Jurkat, Clone E6-1 (cell line): ENCODE data around the gene HMSD.

Source experiments
- DNase-seq: peaks from one replicate; pipeline ENCODE4 v3.0.0-alpha.2; 2011; ENCODE audit warnings: low read depth, low spot score
- H3K4me3 ChIP-seq: 2 replicates; pipeline ENCODE4 v1.5.1; 2011; ENCODE audit warnings: mild to moderate bottlenecking, low read length, control low read depth, moderate library complexity

Gene HMSD

GRCh38 chr18:63951302-63951705 is 2.2 kb downstream of the HMSD start:
- H3K4me3 ChIP-seq = no peak overlapping the region
- no peak for DNase-seq

GRCh38 chr18:63953811-63954210 is 4.7 kb downstream of the HMSD start:
- no peak overlapping the region for H3K4me3 ChIP-seq
- no peak for DNase-seq

DNA sequence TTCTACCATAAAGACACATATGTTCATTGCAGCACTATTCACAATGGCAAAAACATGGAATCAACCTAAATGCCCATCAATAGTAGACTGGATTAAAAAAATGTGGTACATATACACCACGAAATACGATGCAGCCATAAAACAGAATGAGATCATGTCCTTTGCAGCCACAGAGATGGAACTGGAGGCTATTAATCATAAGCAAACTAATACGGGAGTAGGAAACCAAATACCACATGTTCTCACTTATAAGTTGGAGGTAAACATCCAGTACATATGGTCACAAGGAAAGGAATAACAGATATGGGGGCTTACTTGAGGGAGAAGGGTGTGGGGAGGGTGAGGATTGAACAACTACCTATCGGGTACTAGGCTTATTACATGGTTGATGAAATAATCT is 7.7 kb downstream of the HMSD start:
- H3K4me3 ChIP-seq = no peak overlapping the region
- no peak for DNase-seq

- no peak for DNase-seq
- no peak overlapping the region for H3K4me3 ChIP-seq
Observed at GRCh38 chr18:63960891-63961290, 11.8 kb downstream of the HMSD start.

DNA sequence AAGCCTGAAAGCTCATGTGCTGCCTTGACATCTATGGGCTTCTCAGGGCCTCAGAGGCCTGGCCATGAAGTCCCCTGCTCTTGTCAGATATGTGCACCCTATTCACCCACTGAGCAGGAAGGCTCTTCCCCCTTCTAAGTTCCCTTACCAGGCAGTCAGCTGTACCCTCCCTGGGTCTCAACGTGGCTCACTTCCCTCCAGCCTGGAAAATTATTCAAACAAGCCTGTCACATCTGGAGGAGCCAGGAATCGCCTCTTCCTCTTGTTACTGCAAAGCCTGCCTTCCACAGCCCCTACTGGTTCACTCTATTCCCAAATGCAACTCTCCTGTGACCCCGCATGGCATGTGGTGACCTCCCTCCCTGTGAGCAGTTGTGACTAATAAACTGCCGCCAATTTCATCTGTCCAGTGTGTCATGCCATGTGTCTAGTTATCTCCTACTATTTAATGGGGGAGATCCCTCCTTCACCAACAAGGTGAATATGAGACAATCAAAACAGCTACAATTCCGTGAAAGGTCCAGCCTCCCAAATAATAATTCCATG is 12.4 kb downstream of the HMSD start:
- DNase-seq = no peak
- no peak overlapping the region for H3K4me3 ChIP-seq

- H3K4me3 ChIP-seq = no peak overlapping the region
- no peak for DNase-seq
Observed at GRCh38 chr18:63962137-63962536, 13.0 kb downstream of the HMSD start.

GRCh38 chr18:63963615-63964256 is 14.6 kb downstream of the HMSD start:
- no peak overlapping the region for H3K4me3 ChIP-seq
- peak; percentile 72 for DNase-seq

DNA sequence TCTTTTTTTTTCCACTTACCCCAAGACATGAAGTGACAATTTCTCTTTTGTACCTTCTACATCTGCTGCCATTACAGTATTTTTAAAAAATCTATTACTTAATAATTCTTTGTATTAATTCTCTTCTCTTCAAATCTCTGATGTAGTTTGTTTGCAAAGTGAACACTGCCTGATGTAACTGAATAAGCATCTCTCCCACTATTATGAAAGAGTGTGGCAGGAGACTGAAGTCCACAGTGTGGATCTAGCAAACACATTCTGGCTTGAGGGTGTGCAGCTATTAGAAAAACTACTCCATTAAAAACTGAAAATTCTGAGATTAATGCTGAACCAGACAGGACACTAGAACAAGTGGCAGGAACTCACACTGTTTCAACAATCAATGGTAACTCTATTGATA is 15.8 kb downstream of the HMSD start:
- H3K4me3 ChIP-seq = no peak overlapping the region
- no peak for DNase-seq

GRCh38 chr18:63965716-63966330 is 16.7 kb downstream of the HMSD start:
- no peak overlapping the region for H3K4me3 ChIP-seq
- no peak for DNase-seq

DNA sequence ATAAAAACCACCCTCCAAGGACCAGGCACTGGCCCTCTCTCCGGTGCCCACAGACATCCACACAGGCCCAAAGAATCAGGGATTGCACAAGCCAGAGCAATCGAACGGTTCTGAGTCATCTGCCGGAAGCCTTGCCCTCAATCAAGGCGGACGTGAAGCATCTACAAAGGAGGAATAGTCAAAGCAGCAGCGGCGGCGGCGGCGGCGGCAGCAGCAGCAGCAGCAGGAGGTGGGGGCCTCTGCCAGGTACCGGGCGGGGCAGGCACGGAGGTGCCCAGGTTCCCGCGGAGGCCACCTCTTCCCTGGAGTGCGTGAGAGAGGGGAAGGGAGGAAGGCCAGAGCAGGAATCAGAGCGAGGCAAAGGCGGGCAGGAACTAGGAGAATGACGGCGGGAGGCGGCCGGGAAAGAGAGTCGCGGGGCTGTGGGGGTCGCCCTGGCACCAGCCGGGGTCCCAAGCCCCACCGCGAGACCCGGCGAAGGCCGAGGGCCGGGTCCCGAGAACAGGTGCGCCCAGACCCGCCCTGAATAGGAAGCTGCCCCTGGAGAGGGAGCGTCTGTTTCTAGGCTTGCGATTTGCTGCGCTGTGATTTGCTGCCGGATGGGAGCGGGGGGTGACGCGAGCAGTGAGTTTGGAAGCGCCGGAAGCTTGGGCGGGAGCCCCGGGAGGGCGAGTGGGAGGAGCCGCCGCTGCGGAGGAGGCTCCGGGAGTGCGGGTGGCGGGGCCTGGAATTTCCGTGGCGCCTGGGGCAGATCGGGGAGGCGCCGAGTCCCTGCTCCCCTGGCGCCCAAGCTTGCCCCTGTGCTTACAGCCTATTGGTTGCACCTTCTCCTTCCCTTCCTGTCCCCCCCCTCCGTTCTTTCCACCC is 21.1 kb downstream of the HMSD start, which contains the start of gene SERPINB8:
TSS of gene SERPINB8 (plus strand) at position 140 of the 867 bp plus-strand sequence. CDS start 8,228 bp downstream, outside the sequence.
- DNase-seq = peak; percentile 88
- H3K4me3 ChIP-seq = peak within 1 kb of the TSS; percentile 78

- no peak for DNase-seq
- peak overlapping the region; percentile 78 for H3K4me3 ChIP-seq
Observed at GRCh38 chr18:63970809-63971205, 21.7 kb downstream of the HMSD start.

- DNase-seq = peak; percentile 93
- H3K4me3 ChIP-seq = peak overlapping the region; percentile 78
Observed at GRCh38 chr18:63971320-63972001, 22.4 kb downstream of the HMSD start.

DNA sequence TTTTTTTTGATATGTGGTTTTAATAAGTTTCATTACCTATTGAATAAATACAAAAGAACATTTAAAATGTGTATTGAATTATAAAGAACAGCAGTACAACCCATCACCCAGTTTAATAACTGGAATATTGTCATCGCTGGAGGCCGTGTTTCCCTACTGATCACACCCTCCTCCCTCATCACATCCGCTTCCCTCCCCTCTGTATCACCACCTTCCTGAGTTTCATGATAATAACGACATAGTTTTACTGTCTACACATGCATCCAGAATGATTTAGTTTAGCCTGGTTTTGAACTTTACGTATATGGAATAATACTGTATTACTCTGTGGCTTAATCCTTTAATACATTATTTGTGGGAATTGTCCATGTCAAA is 22.9 kb downstream of the HMSD start:
- peak; percentile 61 for DNase-seq
- H3K4me3 ChIP-seq = peak overlapping the region; percentile 78; the same call in 1 of the 2 replicates

DNA sequence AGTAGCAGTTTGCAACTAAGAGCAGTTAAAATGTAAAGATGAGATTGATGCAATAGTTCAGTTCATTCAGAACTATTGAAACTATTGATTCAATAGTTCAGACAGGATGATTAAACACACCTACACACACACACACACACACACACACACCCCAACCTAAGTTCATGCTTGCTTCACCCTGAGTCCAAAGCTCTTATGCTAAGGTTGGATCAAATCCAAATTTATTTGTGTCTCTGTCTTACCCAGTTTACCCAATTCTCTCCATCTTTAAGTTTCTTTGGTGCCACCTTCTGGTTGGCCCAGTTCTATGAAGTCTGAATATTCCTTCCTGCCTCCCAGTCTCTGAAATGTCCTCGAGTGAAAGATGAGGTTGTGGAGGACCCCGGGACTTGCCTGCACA is 25.9 kb downstream of the HMSD start:
- DNase-seq = peak; percentile 54
- H3K4me3 ChIP-seq = no peak overlapping the region

DNA sequence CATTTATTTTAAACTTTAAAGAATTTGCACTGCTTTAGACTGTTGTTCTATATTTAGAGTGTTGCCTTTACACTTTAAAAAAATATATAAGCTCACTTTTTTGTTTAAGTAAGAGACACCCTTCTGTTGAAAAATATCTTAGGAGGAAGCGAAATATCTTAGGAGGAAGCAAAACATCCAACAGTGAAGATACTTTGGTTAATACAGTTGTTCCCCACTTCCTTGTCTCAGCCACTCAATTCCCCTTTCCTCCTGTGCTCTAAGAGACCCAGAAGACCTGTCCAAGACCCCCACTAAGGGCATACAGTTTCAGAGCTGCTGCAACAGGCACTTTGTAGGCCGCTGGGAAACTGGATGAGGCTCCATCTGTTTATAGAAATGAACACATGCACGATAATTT is 26.5 kb downstream of the HMSD start:
- DNase-seq = no peak
- no peak overlapping the region for H3K4me3 ChIP-seq

GRCh38 chr18:63977040-63977439 is 27.9 kb downstream of the HMSD start:
- no peak for DNase-seq
- no peak overlapping the region for H3K4me3 ChIP-seq

DNA sequence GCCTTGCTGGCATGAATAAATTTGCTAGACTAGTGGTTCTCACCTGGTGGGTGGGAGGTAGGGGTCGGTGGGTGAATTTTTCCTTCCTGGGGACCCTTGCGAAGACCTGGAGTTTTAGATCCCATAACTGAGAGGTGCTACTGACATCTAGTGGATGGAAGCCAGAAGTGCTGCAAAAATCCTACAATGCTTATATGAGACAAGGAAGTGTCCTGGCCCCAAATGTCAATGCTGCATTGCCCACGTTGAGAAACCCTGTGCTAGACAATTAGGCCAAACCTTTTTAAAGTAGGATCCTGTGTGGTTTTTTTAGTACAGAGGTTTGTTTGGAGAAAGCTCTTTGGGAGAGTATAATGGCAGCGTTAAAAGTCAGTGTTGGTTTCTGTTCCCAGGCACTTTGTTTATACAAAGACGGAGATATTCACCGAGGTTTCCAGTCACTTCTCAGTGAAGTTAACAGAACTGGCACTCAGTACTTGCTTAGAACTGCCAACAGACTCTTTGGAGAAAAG is 30.4 kb downstream of the HMSD start:
- peak overlapping the region; percentile 25 for H3K4me3 ChIP-seq
- DNase-seq = peak; percentile 78

DNA sequence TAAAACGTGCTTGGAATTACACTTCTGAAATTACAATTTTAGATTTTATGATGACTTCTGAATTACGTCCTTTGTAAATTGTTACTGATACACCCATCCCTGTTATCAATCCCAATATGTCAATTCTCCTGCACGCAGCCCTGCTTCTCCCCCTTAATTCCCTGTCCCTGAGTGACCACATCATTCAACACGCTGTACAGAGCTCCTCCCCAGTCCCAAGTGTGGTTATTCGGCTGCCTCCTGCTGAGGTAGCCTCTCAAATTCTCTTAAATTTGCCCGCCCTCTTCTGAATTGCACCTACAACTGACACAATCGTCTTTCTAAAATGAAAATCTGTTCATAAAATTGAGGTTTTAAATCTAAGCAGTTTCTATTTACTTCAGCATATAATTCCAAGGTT is 30.9 kb downstream of the HMSD start:
- DNase-seq = no peak
- no peak overlapping the region for H3K4me3 ChIP-seq

- peak; percentile 65 for DNase-seq
- no peak overlapping the region; the same call in 1 of the 2 replicates for H3K4me3 ChIP-seq
Observed at GRCh38 chr18:63980896-63981460, 31.9 kb downstream of the HMSD start.
